Endothelial cell of umbilical vein (primary cell): ENCODE results near the gene NCOA3. TPM values are rescaled to one million over a fixed set of nuclear protein-coding genes. Genes with fewer than 3 reads are reported as not detected.

Source experiments
- BruUV-seq: library from RNA; stranded (reverse); fragments of 400-500 nt; replicated peaks from 2 replicates; lab custom pipeline; 2021; lab: Mats Ljungman, UMichigan
- CTCF ChIA-PET: fragments of 300-600, 350-600 bp; sonication (Branson Sonifier 250); formaldehyde crosslinking; loops from one replicate; lab custom pipeline; 2021; ENCODE audit warnings: antibody characterized with exemption, inconsistent platforms; lab: Charles Lee
- POLR2A ChIA-PET: fragments of 300-600, 350-600 bp; sonication (Branson Sonifier 250); formaldehyde crosslinking; loops from one replicate; lab custom pipeline; 2021; ENCODE audit warnings: antibody characterized with exemption, inconsistent platforms; lab: Charles Lee
- DNase-seq: peaks from one replicate; pipeline ENCODE4 v3.0.0-alpha.2; 2011; ENCODE audit warnings: low read depth, low spot score
- FAIRE-seq: peaks from 2 replicates; lab custom pipeline; 2011; peaks lifted over from hg19 to GRCh38; lab: Jason Lieb, UNC
- H2AFZ ChIP-seq: 2 replicates; pipeline ENCODE4 v1.6.0; 2012; ENCODE audit warnings: low read depth, low read length, control low read depth, inconsistent platforms
- H3K27ac ChIP-seq: 2 replicates; pipeline ENCODE4 v1.5.1; 2011; ENCODE audit warnings: low read depth, mild to moderate bottlenecking, control low read depth, low read length, moderate library complexity; ENCODE audit not compliant: insufficient read depth
- H3K27me3 ChIP-seq, 2 experiments: 2 replicates each; pipeline versions ENCODE4 v1.6.0 to v1.6.1; 2011; ENCODE audit warnings: low read length in 2 of 2, mixed read lengths in 1 of 2; ENCODE audit not compliant: control insufficient read depth in 2 of 2, insufficient read depth in 2 of 2
- H3K36me3 ChIP-seq, 2 experiments: 2 replicates in 1 of 2; 3 replicates in 1 of 2; pipeline ENCODE4 v1.5.1; 2011; ENCODE audit warnings: low read length in 2 of 2, mild to moderate bottlenecking in 1 of 2, moderate library complexity in 1 of 2; ENCODE audit not compliant: control insufficient read depth in 2 of 2, insufficient read depth in 2 of 2; ENCODE audit errors: extremely low read depth in 1 of 2
- H3K4me1 ChIP-seq: 3 replicates; pipeline ENCODE4 v1.5.1; 2011; ENCODE audit warnings: mild to moderate bottlenecking, low read length; ENCODE audit not compliant: control insufficient read depth, insufficient read depth; ENCODE audit errors: extremely low read depth
- H3K4me2 ChIP-seq: 2 replicates; pipeline ENCODE4 v1.6.1; 2011; ENCODE audit warnings: low read length, control low read depth, mixed read lengths; ENCODE audit not compliant: insufficient read depth
- H3K4me3 ChIP-seq, 3 experiments: fragments of 200-600 bp in 1 of 3; sonication (generic), shearing (Covaris generic) in 1 of 3; replicated peaks in 1 of 3; 2 replicates each; pipeline ENCODE4 v1.5.1; 2011 to 2016; ENCODE audit warnings: control low read depth in 3 of 3, low read length in 3 of 3, mild to moderate bottlenecking in 2 of 3, inconsistent platforms in 1 of 3, low read depth in 1 of 3, moderate library complexity in 1 of 3; ENCODE audit not compliant: insufficient read depth in 1 of 3
- H3K79me2 ChIP-seq: 2 replicates; pipeline ENCODE4 v1.6.0; 2012; ENCODE audit warnings: low read length, inconsistent platforms; ENCODE audit not compliant: control insufficient read depth, insufficient read depth
- H3K9ac ChIP-seq: replicated peaks from 2 replicates; pipeline ENCODE3; 2011; ENCODE audit warnings: low read length, control low read depth; ENCODE audit not compliant: insufficient read depth; ENCODE audit errors: extremely low read depth
- H3K9me1 ChIP-seq: replicated peaks from 3 replicates; pipeline ENCODE4 v1.6.0; 2011; ENCODE audit warnings: mild to moderate bottlenecking, low read length; ENCODE audit not compliant: control insufficient read depth, insufficient read depth; ENCODE audit errors: extremely low read depth
- H3K9me3 ChIP-seq: replicated peaks from 2 replicates; pipeline ENCODE4 v1.5.1; 2012; ENCODE audit warnings: low read length, inconsistent platforms; ENCODE audit not compliant: control insufficient read depth, insufficient read depth
- H4K20me1 ChIP-seq: replicated peaks from 2 replicates; pipeline ENCODE3; 2011; ENCODE audit warnings: mild to moderate bottlenecking, low read length; ENCODE audit not compliant: control insufficient read depth, insufficient read depth; ENCODE audit errors: extremely low read depth
- CTCF ChIP-seq, 2 donors: IDR thresholded peaks; 1 replicate in 1 of 2; 2 replicates in 1 of 2; pipeline ENCODE4 v1.5.1; 2011; ENCODE audit warnings: low read length in 2 of 2, mild to moderate bottlenecking in 2 of 2, moderate library complexity in 2 of 2, control low read depth in 1 of 2, inconsistent platforms in 1 of 2, low read depth in 1 of 2; ENCODE audit not compliant: insufficient read depth in 1 of 2; ENCODE audit errors: extremely low read depth in 1 of 2
- EZH2 ChIP-seq: IDR thresholded peaks from 2 replicates; pipeline ENCODE4 v1.6.1; 2012; ENCODE audit warnings: borderline replicate concordance, low read depth, mild to moderate bottlenecking, moderate library complexity, low read length, inconsistent platforms; ENCODE audit not compliant: severe bottlenecking
- FOS ChIP-seq: IDR thresholded peaks from 2 replicates; pipeline ENCODE4 v1.6.1; 2011; ENCODE audit warnings: mild to moderate bottlenecking, low read length, moderate library complexity, borderline replicate concordance; ENCODE audit not compliant: insufficient read depth
- GATA2 ChIP-seq: IDR thresholded peaks from 2 replicates; pipeline ENCODE4 v1.7.0; 2011; ENCODE audit warnings: low read depth, mild to moderate bottlenecking, moderate library complexity, mixed read lengths, low read length; ENCODE audit not compliant: insufficient read length, insufficient read depth
- JUN ChIP-seq: IDR thresholded peaks from 2 replicates; pipeline ENCODE4 v1.6.1; 2011; ENCODE audit warnings: borderline replicate concordance, low read depth; ENCODE audit not compliant: insufficient read length, insufficient read depth
- MAX ChIP-seq: IDR thresholded peaks from 2 replicates; pipeline ENCODE4 v1.6.1; 2011; ENCODE audit not compliant: insufficient read depth, insufficient read length
- MYC ChIP-seq: IDR thresholded peaks from one replicate; pipeline ENCODE4 v1.6.1; 2011; ENCODE audit warnings: mild to moderate bottlenecking, low read depth, low read length
- POLR2A ChIP-seq: IDR thresholded peaks from 2 replicates; pipeline ENCODE4 v1.6.1; 2012; ENCODE audit warnings: low read depth, mild to moderate bottlenecking, control low read depth, low read length
- POLR2AphosphoS5 ChIP-seq: IDR thresholded peaks from 2 replicates; pipeline ENCODE4 v1.6.1; 2012; ENCODE audit warnings: low read depth, mild to moderate bottlenecking, control low read depth, low read length, moderate library complexity; ENCODE audit not compliant: insufficient read depth
- dilution Hi-C: fragments of 300-500 bp; cut with MboI; formaldehyde crosslinking; loops from one replicate; pipeline ENCODE4 v1.15.0; 2019; ENCODE audit warnings: low sequenced_read_pairs; ENCODE audit not compliant: extremely low pct_ligation_motif_present
- intact Hi-C: fragments of 100-400 bp; cut with micrococcal nuclease; formaldehyde crosslinking; loops from one replicate; pipeline ENCODE4 v1.10.0; 2022
- polyA plus RNA-seq, 4 experiments: library from polyadenylated mRNA; depleted of rRNA in 3 of 4; stranded (reverse) in 3 of 4; unstranded in 1 of 4; fragments of >200 nt; gene quantifications; 2 replicates each; pipeline versions ENCODE4 v1.2.1 to v1.2.3, GENCODE V29; 2011 to 2012; ENCODE audit warnings: missing spikeins in 1 of 4
- total RNA-seq: library from RNA; stranded (reverse); gene quantifications from 2 replicates; pipeline ENCODE4 v1.2.3, GENCODE V29; 2021

NCOA3 gene
- total and polyA plus RNA-seq, 2 donors (not counting 3 experiments of a cell fraction or from before 2014, with no cell fraction given), result 12.0 to 35.6 TPM

- H3K79me2 ChIP-seq, result no peaks in the 10 kb centered on the region
- H3K9me3 ChIP-seq, result no peaks in the 10 kb centered on the region
- BruUV-seq, result no TSS peak
- H3K4me3 ChIP-seq, result no peak overlapping the region
- no peaks in the 10 kb centered on the region for H3K4me1 ChIP-seq
- H3K9ac ChIP-seq, result no peak overlapping the region
- intact Hi-C loops (no loop called here), dilution Hi-C loops (no loop called here)
- no peak overlapping the region for H3K4me2 ChIP-seq
- DNase-seq, result no peak
- CTCF ChIA-PET, result interaction anchor here (15.4 kb wide), 1 partner anchor 948 kb away, joined by 302 read pairs; no protein-coding TSS in a partner anchor
- POLR2A ChIA-PET, result no interaction called here
- H3K27ac ChIP-seq, result no peak overlapping the region
- H3K9me1 ChIP-seq, result no peaks in the 10 kb centered on the region
- no peaks in the 10 kb centered on the region for H3K27me3 ChIP-seq
- FAIRE-seq, result no peak
- TF ChIP-seq FOS, result no peak
- TF ChIP-seq MYC, result no peak
- TF ChIP-seq POLR2AphosphoS5, result no peak
- TF ChIP-seq CTCF (IDR thresholded peaks at IDR 0.05; ENCODE audit: extremely low read depth in 1 of 2, insufficient read depth in 1 of 2, low read depth in 1 of 2, low read length in 2 of 2), result no peak
- no peak for TF ChIP-seq POLR2A
- no peak for TF ChIP-seq GATA2
- no peak for TF ChIP-seq MAX
- TF ChIP-seq JUN, result no peak
- no peak for TF ChIP-seq EZH2
- H4K20me1 ChIP-seq, result no peaks in the 10 kb centered on the region
- H3K36me3 ChIP-seq, result no peaks in the 10 kb centered on the region
- H2AFZ ChIP-seq, result no peak overlapping the region
These were observed 170.5 kb downstream of the NCOA3 start for GRCh38 chr20:47672166-47672565.
